ENCODE data around the gene LIMS2. TPM values are rescaled to one million over a fixed set of nuclear protein-coding genes. Genes with fewer than 3 reads are reported as not detected.

Gene LIMS2
- total and polyA plus RNA-seq, 2 experiments from 2014 or later, result 1.6 to 3.5 TPM

GRCh38 chr2:127661072-127661649, 14.2 kb downstream of the LIMS2 start:
- Histone ChIP-seq H3K4me3 (no peak overlapping the region), H3K9me2 (ENCODE audit: insufficient read depth) (no peaks in the 10 kb centered on the region), H2AFZ (no peak overlapping the region), H3K79me2 (replicated peaks; ENCODE audit: insufficient read depth) (no peaks in the 10 kb centered on the region), H3K4me1 (ENCODE audit: insufficient read depth) (no peaks in the 10 kb centered on the region), H3F3A (replicated peaks; ENCODE audit: low read depth) (no peaks in the 10 kb centered on the region), H4K20me1 (replicated peaks; ENCODE audit: insufficient read depth) (no peaks in the 10 kb centered on the region), H3K27ac (ENCODE audit: low read depth) (no peak overlapping the region), H3K27me3 (ENCODE audit: insufficient read depth) (peaks cover 35% of the 10 kb centered on the region), H3K36me3 (ENCODE audit: insufficient read depth) (no peaks in the 10 kb centered on the region), H3K4me2 (no peak overlapping the region)
- peaks cover 4% of the 10 kb centered on the region; the same call in 2 of the 3 replicates for H3K4me1 Mint-ChIP-seq
- H3K36me3 Mint-ChIP-seq (ENCODE audit: low read depth), result no peaks in the 10 kb centered on the region; the same call in 2 of the 3 replicates
- no peak overlapping the region for H3K27ac Mint-ChIP-seq
- no peak for DNase-seq (ENCODE audit: low spot score)
- ATAC-seq, result no peak
- TF ChIP-seq ZNF462 (CRISPR knock-in tag; IDR thresholded peaks at IDR 0.05) (no peak), STAT1 (IDR thresholded peaks at IDR 0.05; ENCODE audit: unreplicated experiment) (no peak), ZNF331 (CRISPR knock-in tag; IDR thresholded peaks at IDR 0.05; ENCODE audit: low read depth) (no peak), POLR2AphosphoS5 (IDR thresholded peaks at IDR 0.05; ENCODE audit: low read depth) (no peak), JUNB (IDR thresholded peaks at IDR 0.05; ENCODE audit: unreplicated experiment) (no peak), REST (IDR thresholded peaks at IDR 0.05; ENCODE audit: unreplicated experiment) (no peak), EZH2phosphoT487 (IDR thresholded peaks at IDR 0.05; ENCODE audit: unreplicated experiment) (no peak), CREB1 (CRISPR knock-in tag; IDR thresholded peaks at IDR 0.05; ENCODE audit: low read depth) (no peak), ZNF114 (CRISPR knock-in tag; IDR thresholded peaks at IDR 0.05) (no peak), NANOG (IDR thresholded peaks at IDR 0.05; ENCODE audit: borderline replicate concordance) (no peak), CTCF (conservative IDR thresholded peaks at IDR 0.05; ENCODE audit: low read depth in 2 of 2) (no peak), ETS1 (IDR thresholded peaks at IDR 0.05) (no peak), EZH2 (IDR thresholded peaks at IDR 0.05; ENCODE audit: low read depth, unreplicated experiment) (no peak)
- H3K27me3 Mint-ChIP-seq (ENCODE audit: insufficient read depth, low read depth, poor library complexity), result peaks cover 31% of the 10 kb centered on the region
- no peak overlapping the region for H3K4me3 Mint-ChIP-seq
- H3K9me3 Mint-ChIP-seq, result no peaks in the 10 kb centered on the region
